Stimulated activated CD4-positive, alpha-beta T cell treated with anti-CD3 and anti-CD28 coated beads, Interleukin-1b, Interleukin-23, amount 100 ng/mL, for 48 hours (primary cell): ENCODE data around the gene SLC2A1.
A peak's percentile ranks its signal among the peaks of the same experiment; 100 is the strongest.
"Not testable (repeated sequence)": the region's sequence is repeated elsewhere in the genome, so short reads cannot be mapped to it uniquely, and the experiment has no call there.

Experiments
- DNase-seq: peaks from one replicate; pipeline ENCODE4 v3.0.0-alpha.2; 2020

Gene SLC2A1

GRCh38 chr1:42927274-42927841 is 31.3 kb downstream of the SLC2A1 start:
- DNase-seq, result no peak

GRCh38 chr1:42926879-42927242 is 31.8 kb downstream of the SLC2A1 start:
- no peak for DNase-seq

- DNase-seq, result no peak
These were observed 32.3 kb downstream of the SLC2A1 start for GRCh38 chr1:42926235-42926878.

DNA sequence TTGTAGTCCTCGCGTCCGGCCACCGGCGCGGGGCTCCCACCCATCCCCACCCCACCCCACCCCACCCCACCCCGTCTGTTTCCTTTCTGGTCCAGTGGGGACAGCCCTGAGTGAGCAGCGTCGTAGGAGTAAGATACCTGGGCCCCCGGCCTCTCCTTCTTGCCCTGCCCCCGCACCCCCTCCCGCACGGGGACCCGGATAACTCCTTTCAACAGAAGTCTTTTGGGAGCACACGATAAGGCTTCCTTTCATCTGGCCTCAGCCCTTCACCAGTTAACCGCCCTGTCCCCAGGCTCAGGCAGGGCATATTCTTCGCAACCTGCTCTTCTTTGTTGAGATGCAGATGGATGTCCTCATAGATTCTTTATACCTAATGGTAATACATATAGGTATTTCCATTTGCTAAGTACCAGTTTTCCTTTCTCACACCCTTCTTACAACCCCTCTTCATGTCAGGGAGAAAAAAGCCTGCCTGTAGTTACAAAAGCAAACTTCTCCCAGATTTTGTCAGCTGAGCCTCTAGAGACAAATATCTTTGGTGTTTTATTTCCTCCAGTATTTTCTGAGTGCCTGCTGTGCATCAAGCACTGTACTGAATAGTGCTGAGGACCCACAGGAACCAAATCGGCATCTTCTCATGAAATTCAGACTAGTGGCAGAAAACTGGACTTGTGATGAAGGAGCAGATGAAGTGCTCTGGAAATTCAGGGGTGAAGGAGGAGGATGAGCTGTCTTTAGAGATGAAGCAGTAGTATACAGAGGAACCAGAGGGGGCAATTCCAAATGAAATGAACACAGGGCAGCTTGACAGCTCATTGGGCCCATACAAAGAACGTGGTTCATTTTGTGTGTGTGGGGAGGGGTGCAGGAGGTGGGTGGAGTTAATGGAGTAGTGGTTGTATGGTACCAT is 33.6 kb downstream of the SLC2A1 start:
- DNase-seq, result no peak

GRCh38 chr1:42924082-42924850 is 34.4 kb downstream of the SLC2A1 start:
- peak; percentile 91 for DNase-seq

GRCh38 chr1:42923367-42924081 is 35.1 kb downstream of the SLC2A1 start:
- DNase-seq, result no peak

- peak; percentile 70 for DNase-seq
These were observed 35.8 kb downstream of the SLC2A1 start for GRCh38 chr1:42922687-42923366.

GRCh38 chr1:42921769-42922168 is 36.9 kb downstream of the SLC2A1 start:
- DNase-seq, result no peak

- not testable (repeated sequence) for DNase-seq
These were observed 39.0 kb downstream of the SLC2A1 start for GRCh38 chr1:42919651-42920050.

GRCh38 chr1:42917241-42917495 is 41.5 kb downstream of the SLC2A1 start:
- DNase-seq, result no peak

DNA sequence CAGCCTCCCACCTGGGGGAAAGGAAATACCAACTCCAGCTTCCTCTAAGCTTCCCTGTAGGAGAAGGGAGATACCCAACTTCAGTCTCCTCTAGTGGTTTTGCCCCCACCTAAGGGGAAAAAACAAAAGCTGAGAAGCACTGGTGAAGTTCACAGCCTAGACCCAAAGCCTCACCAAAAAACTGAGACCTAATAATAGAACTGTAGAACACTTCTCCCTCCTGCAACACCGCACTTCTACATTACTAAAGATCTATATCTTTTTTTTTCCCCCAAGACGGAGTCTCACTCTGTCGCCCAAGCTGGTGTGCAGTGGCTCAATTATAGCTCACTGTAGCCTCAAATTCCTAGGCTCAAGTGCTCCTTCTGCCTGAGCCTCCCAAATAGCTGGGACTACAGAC is 43.2 kb downstream of the SLC2A1 start:
- DNase-seq, result no peak

DNA sequence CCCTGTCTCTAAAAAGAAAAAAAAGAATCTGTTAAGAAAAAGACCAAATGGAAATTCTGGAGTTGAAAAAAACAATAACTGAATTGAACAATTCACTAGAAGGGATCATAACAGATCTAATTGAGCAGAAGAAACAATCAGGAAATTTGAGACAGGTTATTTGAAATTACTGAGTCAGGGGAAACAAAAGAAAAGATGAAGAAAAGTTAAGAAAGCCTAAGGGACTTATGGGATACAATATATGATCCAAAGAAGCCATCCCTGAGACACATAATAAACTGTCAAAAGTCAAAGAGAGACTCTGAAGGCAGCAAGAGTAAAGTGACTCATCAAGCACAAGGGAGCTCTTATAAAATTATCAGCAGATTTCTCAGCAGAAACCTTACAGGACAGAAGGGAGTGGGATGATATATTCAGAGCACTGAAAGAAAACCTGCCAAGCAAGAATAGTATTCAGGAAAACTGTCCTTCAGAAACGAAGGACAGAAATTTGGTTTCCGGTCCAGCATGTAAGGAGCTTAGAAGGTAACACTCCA is 44.5 kb downstream of the SLC2A1 start:
- no peak for DNase-seq

DNA sequence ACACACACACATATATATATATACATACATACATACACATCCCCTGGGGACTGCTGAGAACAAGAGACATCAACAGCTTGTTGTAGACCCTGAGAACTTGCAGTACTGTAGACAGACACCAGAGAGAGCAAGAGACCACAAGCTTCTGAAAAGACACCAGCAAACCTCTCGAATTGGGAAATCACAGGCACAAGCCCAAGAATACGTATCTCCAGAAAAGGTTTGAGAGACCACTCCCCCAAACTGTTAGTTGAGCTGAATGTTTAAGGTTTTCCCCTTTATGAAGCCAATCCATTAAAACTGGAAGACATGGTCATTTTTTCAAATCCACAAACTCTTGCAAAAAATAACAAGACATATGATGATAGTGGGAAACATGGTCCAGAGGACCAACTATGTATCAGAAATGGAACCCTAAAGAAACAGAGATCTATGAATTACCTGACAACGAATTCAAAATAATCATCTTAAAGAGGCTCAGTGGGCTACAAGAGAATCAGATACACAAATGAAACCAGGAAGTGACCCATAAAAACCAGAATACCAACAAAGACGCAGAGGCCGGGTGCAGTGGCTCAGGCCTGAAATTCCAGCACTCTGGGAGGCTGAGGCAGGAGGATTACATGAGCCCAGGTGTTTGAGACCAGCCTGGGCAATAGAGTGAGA is 45.1 kb downstream of the SLC2A1 start:
- DNase-seq, result peak; percentile 39

DNA sequence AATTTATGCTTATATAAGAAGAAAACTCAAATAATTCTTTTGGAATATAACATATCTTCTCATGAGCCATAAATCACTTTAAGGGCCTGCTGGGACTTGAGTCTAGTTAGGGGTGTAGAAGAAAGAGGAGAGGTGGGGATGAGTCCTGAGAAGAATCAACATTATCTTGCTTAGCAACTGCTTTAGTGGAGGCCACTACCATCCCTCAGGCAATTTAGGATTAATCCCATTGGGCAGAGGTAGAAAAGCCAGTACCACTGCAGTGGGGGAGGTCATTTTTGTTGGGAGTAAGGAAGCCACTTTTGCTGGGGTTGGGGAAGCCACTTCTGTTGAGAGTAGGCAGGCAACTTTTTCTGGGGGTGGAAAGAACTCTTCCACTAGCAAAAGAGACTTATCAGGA is 47.7 kb downstream of the SLC2A1 start:
- DNase-seq, result no peak

GRCh38 chr1:42908046-42908445 is 50.6 kb downstream of the SLC2A1 start:
- DNase-seq, result no peak

DNA sequence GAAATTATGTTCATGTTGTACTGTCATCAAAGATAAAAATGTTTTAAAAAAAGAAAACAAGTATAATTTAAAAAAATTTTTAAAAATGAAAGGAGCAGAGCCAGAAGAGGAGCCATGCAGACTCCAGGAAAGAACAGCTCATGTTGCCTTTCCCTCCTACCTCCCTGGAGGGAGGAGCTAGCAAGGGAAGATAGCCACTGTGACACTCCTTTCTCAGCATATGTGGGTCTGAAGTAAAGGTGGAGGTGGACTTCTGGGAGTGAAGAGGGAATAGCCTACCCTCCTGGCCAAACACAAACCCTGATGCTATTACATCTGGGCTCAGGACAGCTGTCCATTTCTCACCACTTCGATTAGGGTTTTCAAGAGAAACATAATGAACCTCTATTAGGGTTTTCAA is 54.2 kb downstream of the SLC2A1 start:
- DNase-seq, result no peak

DNA sequence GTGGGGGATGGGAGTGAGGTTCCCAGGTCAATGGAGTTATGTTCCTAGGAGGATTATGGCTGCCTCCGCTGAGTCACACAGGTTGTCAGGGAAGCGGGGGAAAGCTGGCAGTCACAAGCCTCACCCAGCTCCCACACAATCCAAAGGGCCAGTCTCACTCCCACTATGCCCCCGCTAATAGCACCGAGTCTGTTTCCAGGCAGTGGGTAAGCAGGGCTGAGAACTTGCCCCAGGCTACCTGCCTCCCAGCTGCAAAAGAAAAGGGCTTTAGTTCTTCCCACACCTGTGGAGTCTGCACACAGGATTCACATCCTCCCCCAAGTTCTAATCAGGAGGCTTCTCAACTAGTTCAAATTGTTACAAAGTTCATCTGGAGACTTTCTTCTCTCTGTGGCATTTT is 58.7 kb downstream of the SLC2A1 start:
- DNase-seq, result not testable (repeated sequence)

DNA sequence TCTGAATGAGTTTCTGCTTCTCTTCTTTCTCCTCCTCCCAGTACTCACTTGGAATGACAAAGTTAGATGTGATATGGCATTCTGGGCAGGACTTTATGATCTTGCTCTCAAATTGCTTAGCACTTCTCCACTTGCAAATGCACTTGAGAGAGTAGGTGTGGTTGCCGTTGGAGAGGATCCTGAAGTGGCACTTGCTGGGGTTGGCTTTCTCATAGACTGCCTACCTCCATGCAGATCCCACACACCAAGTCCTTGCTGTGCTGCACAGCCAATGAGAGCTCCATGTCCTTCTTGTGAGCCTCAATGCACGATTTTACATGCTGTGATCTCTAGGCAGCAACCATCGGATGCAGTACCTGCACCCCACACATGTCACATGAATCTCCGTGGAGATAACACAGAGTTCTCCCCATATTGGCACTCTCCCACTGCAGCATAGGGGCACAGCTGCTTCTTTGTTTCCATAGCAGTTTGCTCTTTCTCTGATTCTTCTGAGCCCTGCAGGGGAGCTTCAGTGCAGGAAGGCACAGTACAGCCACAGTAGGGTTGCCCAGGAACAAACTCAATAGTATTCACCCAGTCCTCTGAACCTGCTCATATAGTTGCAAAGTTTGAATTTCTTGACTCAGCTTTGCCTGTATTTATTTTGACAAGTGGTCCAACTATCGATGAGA is 67.1 kb downstream of the SLC2A1 start:
- no peak for DNase-seq

DNA sequence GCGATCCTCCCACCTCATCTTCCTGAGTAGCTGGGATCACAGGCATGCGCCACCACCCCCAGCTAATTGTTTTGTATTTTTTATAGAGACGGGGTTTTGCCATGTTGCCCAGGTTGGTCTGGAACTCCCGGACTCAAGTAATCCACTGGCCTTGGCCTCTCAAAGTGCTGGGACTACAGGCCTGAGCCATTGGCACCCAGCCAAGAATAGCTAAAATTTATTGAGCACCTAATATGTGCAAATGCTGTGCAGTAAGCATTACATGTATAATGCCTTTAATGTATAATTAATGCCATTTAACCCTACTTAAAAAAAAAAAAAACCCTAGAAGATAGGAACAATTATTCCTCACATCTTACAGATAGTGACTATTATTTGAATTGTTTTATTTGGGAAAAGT is 69.4 kb downstream of the SLC2A1 start:
- no peak for DNase-seq

GRCh38 chr1:42888013-42888633 is 70.5 kb downstream of the SLC2A1 start:
- no peak for DNase-seq
